Peyer's patch (tissue), 4 donors: ENCODE measurements around the gene GPC6.

Experiments
- POLR2A ChIP-seq, 2 donors: fragments of 450-650 bp; IDR thresholded peaks; one replicate each; pipeline ENCODE4 v1.5.1; 2017; ENCODE audit warnings: antibody characterized with exemption in 2 of 2, mild to moderate bottlenecking in 2 of 2, moderate library complexity in 2 of 2
- TF ChIP-seq, protein P1 (sequence below), 6 experiments: fragments of 450-650 bp in 4 of 6; fragments of 200-600 bp in 2 of 6; sonication (generic) in 1 of 6; IDR thresholded peaks; one replicate each; pipeline ENCODE4 v1.5.1; 2017 to 2019; ENCODE audit warnings: antibody characterized with exemption in 6 of 6, mild to moderate bottlenecking in 3 of 6, moderate library complexity in 1 of 6

DNA sequence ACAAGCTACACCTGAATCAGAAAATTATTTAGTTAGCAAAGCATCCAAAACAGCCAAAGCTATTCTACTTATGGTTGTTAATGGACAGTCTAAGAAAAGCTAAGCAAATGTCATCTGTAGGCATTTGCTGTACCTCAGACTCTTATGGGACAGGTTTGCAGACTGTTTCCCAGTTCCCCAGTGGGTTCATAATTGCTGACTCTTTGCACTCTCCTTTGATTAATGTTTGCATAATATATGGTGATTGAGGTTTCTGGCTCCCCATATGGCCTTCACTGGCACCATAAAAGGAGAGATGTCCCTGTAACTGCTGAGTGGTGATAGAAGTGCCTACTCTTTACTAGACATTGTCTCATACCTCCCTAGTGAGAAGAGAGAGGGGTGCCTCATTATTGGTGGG lies 142.1 kb downstream of the GPC6 start:
- TF ChIP-seq, protein P1, sequence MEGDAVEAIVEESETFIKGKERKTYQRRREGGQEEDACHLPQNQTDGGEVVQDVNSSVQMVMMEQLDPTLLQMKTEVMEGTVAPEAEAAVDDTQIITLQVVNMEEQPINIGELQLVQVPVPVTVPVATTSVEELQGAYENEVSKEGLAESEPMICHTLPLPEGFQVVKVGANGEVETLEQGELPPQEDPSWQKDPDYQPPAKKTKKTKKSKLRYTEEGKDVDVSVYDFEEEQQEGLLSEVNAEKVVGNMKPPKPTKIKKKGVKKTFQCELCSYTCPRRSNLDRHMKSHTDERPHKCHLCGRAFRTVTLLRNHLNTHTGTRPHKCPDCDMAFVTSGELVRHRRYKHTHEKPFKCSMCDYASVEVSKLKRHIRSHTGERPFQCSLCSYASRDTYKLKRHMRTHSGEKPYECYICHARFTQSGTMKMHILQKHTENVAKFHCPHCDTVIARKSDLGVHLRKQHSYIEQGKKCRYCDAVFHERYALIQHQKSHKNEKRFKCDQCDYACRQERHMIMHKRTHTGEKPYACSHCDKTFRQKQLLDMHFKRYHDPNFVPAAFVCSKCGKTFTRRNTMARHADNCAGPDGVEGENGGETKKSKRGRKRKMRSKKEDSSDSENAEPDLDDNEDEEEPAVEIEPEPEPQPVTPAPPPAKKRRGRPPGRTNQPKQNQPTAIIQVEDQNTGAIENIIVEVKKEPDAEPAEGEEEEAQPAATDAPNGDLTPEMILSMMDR (IDR thresholded peaks at IDR 0.05) = no peak
- no peak for TF ChIP-seq POLR2A (IDR thresholded peaks at IDR 0.05)
